WTC11 (cell line): ENCODE data around the gene MED13. TPM values are rescaled to one million over a fixed set of nuclear protein-coding genes. Genes with fewer than 3 reads are reported as not detected.

Experiments
- ATAC-seq: fragments of 200-7000 bp; cut with Tn5 transposase; 2 replicates; pipeline ENCODE4 v1.10.0; 2021; ENCODE audit warnings: mild to moderate bottlenecking, moderate library complexity
- CTCF ChIA-PET: fragments of 300-600 bp; sonication (Branson Sonifier 250); formaldehyde crosslinking; loops from one replicate; lab custom pipeline; 2021; ENCODE audit warnings: antibody characterized with exemption; lab: Charles Lee
- POLR2A ChIA-PET: fragments of 350-600 bp; sonication (Branson Sonifier 250); formaldehyde crosslinking; loops from one replicate; lab custom pipeline; 2021; ENCODE audit warnings: antibody characterized with exemption; lab: Charles Lee
- DNase-seq: peaks from one replicate; pipeline ENCODE4 v3.0.0; 2021; ENCODE audit warnings: low spot score
- H3K27ac Mint-ChIP-seq: 2 replicates; pipeline ENCODE4 v1.8.0; 2021; ENCODE audit warnings: mixed read lengths
- H3K27me3 Mint-ChIP-seq: 2 replicates; pipeline ENCODE4 v1.8.0; 2021; ENCODE audit warnings: low read depth, mild to moderate bottlenecking, moderate library complexity, mixed read lengths
- H3K36me3 Mint-ChIP-seq: 2 replicates; pipeline ENCODE4 v1.8.0; 2021; ENCODE audit warnings: mixed read lengths
- H3K4me1 Mint-ChIP-seq: 2 replicates; pipeline ENCODE4 v1.8.0; 2022; ENCODE audit warnings: mixed read lengths
- H3K4me3 Mint-ChIP-seq: 2 replicates; pipeline ENCODE4 v1.8.0; 2021; ENCODE audit warnings: mild to moderate bottlenecking, moderate library complexity, mixed read lengths
- H3K9me3 Mint-ChIP-seq: 2 replicates; pipeline ENCODE4 v1.8.0; 2021; ENCODE audit warnings: mixed read lengths
- CBFB ChIP-seq: sonication (generic); formaldehyde crosslinking; IDR thresholded peaks from 2 replicates; pipeline ENCODE4 v1.8.1; 2022; ENCODE audit warnings: mild to moderate bottlenecking, low read depth, missing genetic modification reagents
- E2F4 ChIP-seq: sonication (generic); formaldehyde crosslinking; IDR thresholded peaks from 2 replicates; pipeline ENCODE4 v1.8.1; 2022; ENCODE audit warnings: low read depth, mild to moderate bottlenecking, moderate library complexity, missing genetic modification reagents, borderline replicate concordance
- EMX1 ChIP-seq: fragments of 250-450 bp; sonication (Bioruptor Pico); IDR thresholded peaks from 2 replicates; pipeline ENCODE4 v1.8.0; 2021; ENCODE audit warnings: mild to moderate bottlenecking
- FOXP1 ChIP-seq: sonication (generic); formaldehyde crosslinking; IDR thresholded peaks from 2 replicates; pipeline ENCODE4 v1.8.0; 2022; ENCODE audit warnings: missing genetic modification reagents, mild to moderate bottlenecking, moderate library complexity, borderline replicate concordance
- GABPB1 ChIP-seq: sonication (generic); formaldehyde crosslinking; IDR thresholded peaks from 2 replicates; pipeline ENCODE4 v1.8.1; 2023; ENCODE audit warnings: mild to moderate bottlenecking, missing genetic modification reagents
- NFE2L1 ChIP-seq: sonication (generic); formaldehyde crosslinking; IDR thresholded peaks from 2 replicates; pipeline ENCODE4 v1.8.1; 2023; ENCODE audit warnings: missing genetic modification reagents
- NFYB ChIP-seq: sonication (generic); formaldehyde crosslinking; conservative IDR thresholded peaks from 2 replicates; pipeline ENCODE4 v1.8.0; 2022; ENCODE audit warnings: low read depth, missing genetic modification reagents
- NR1H2 ChIP-seq: sonication (generic); formaldehyde crosslinking; IDR thresholded peaks from 2 replicates; pipeline ENCODE4 v1.9.0; 2021; ENCODE audit warnings: mild to moderate bottlenecking, moderate library complexity, missing genetic modification reagents
- NR2C2 ChIP-seq: sonication (generic); formaldehyde crosslinking; IDR thresholded peaks from 2 replicates; pipeline ENCODE4 v1.8.0; 2022; ENCODE audit warnings: mild to moderate bottlenecking, missing genetic modification reagents
- RORB ChIP-seq: fragments of 250-450 bp; sonication (Bioruptor Pico); IDR thresholded peaks from 2 replicates; pipeline ENCODE4 v1.9.0; 2021; ENCODE audit warnings: mild to moderate bottlenecking
- SOX15 ChIP-seq: fragments of 250-450 bp; sonication (Bioruptor Pico); IDR thresholded peaks from 2 replicates; pipeline ENCODE4 v1.9.0; 2021; ENCODE audit warnings: mild to moderate bottlenecking
- TCF7 ChIP-seq: sonication (generic); formaldehyde crosslinking; IDR thresholded peaks from 2 replicates; pipeline ENCODE4 v1.8.0; 2022; ENCODE audit warnings: mild to moderate bottlenecking, low read depth, missing genetic modification reagents, moderate library complexity
- TEAD1 ChIP-seq: sonication (generic); formaldehyde crosslinking; IDR thresholded peaks from 2 replicates; pipeline ENCODE4 v1.8.0; 2022; ENCODE audit warnings: mild to moderate bottlenecking, missing genetic modification reagents
- USF2 ChIP-seq: sonication (generic); formaldehyde crosslinking; IDR thresholded peaks from 2 replicates; pipeline ENCODE4 v1.8.1; 2023; ENCODE audit warnings: mild to moderate bottlenecking, missing genetic modification reagents, moderate library complexity
- ZNF281 ChIP-seq: sonication (generic); formaldehyde crosslinking; IDR thresholded peaks from 2 replicates; pipeline ENCODE4 v1.8.0; 2023; ENCODE audit warnings: mild to moderate bottlenecking, missing genetic modification reagents
- total RNA-seq: library from RNA; stranded (reverse); gene quantifications from 3 replicates; pipeline ENCODE4 v1.2.3, GENCODE V29; 2021
- TF ChIP-seq, protein P1 (sequence below): fragments of 250-450 bp; sonication (Bioruptor Pico); IDR thresholded peaks from 2 replicates; pipeline ENCODE4 v1.9.0; 2021; ENCODE audit warnings: mild to moderate bottlenecking
- TF ChIP-seq, protein P2 (sequence below): sonication (generic); formaldehyde crosslinking; IDR thresholded peaks from 2 replicates; pipeline ENCODE4 v1.8.0; 2022; ENCODE audit warnings: mild to moderate bottlenecking, missing genetic modification reagents
- TF ChIP-seq, protein P3 (sequence below): sonication (generic); formaldehyde crosslinking; IDR thresholded peaks from 2 replicates; pipeline ENCODE4 v1.8.1; 2023; ENCODE audit warnings: mild to moderate bottlenecking, missing genetic modification reagents
- TF ChIP-seq, protein P4 (sequence below): sonication (generic); formaldehyde crosslinking; IDR thresholded peaks from 2 replicates; pipeline ENCODE4 v1.8.0; 2022; ENCODE audit warnings: mild to moderate bottlenecking, missing genetic modification reagents
- TF ChIP-seq, protein P5 (sequence below): sonication (generic); formaldehyde crosslinking; IDR thresholded peaks from 2 replicates; pipeline ENCODE4 v1.8.0; 2022; ENCODE audit warnings: mild to moderate bottlenecking, missing genetic modification reagents
- TF ChIP-seq, protein P6 (sequence below): fragments of 250-450 bp; sonication (Bioruptor Pico); IDR thresholded peaks from 2 replicates; pipeline ENCODE4 v1.9.0; 2021; ENCODE audit warnings: mild to moderate bottlenecking

Gene MED13
- total RNA-seq, 1 experiment from 2014 or later = 39.7 TPM

- Mint-ChIP-seq H3K36me3 (peaks cover 49% of the 10 kb centered on the region), H3K9me3 (no peaks in the 10 kb centered on the region), H3K4me3 (no peak overlapping the region), H3K27me3 (no peaks in the 10 kb centered on the region), H3K4me1 (peaks cover 8% of the 10 kb centered on the region), H3K27ac (no peak overlapping the region)
- CTCF ChIA-PET = interaction anchor here (1.0 to 3.0 kb wide), 2 partner anchors 13 to 57 kb away, joined by 4 to 20 read pairs; no protein-coding TSS in a partner anchor
- no peak for ATAC-seq
- POLR2A ChIA-PET = no interaction called here
- no peak for DNase-seq
- TF ChIP-seq NR1H2 = no peak
- no peak for TF ChIP-seq SOX15
- no peak for TF ChIP-seq NFYB (CRISPR knock-in tag)
- no peak for TF ChIP-seq USF2 (CRISPR knock-in tag)
- TF ChIP-seq RORB = no peak
Observed at GRCh38 chr17:62052765-62053338, 12.2 kb downstream of the MED13 start.

- no peaks in the 10 kb centered on the region for H3K27me3 Mint-ChIP-seq
- no peak for ATAC-seq
- H3K4me1 Mint-ChIP-seq = no peaks in the 10 kb centered on the region
- DNase-seq = no peak
- ChIA-PET POLR2A (no interaction called here), CTCF (interaction anchor here (0.8 to 2.6 kb wide), 2 partner anchors 15 to 58 kb away, joined by 3 to 9 read pairs; no protein-coding TSS in a partner anchor)
- peaks cover 46% of the 10 kb centered on the region for H3K36me3 Mint-ChIP-seq
- no peaks in the 10 kb centered on the region for H3K9me3 Mint-ChIP-seq
- H3K27ac Mint-ChIP-seq = 0 out of 2 replicates have a peak overlapping the region, but pooled peaks have one; percentile 35
- H3K4me3 Mint-ChIP-seq = no peak overlapping the region
- TF ChIP-seq E2F4 (CRISPR knock-in tag) = no peak
- no peak for TF ChIP-seq NFE2L1 (CRISPR knock-in tag)
- TF ChIP-seq EMX1 (CRISPR knock-in tag) = no peak
- TF ChIP-seq, protein P1, sequence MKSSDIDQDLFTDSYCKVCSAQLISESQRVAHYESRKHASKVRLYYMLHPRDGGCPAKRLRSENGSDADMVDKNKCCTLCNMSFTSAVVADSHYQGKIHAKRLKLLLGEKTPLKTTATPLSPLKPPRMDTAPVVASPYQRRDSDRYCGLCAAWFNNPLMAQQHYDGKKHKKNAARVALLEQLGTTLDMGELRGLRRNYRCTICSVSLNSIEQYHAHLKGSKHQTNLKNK (CRISPR knock-in tag) = no peak
- no peak for TF ChIP-seq NR2C2 (CRISPR knock-in tag)
- TF ChIP-seq, protein P2, sequence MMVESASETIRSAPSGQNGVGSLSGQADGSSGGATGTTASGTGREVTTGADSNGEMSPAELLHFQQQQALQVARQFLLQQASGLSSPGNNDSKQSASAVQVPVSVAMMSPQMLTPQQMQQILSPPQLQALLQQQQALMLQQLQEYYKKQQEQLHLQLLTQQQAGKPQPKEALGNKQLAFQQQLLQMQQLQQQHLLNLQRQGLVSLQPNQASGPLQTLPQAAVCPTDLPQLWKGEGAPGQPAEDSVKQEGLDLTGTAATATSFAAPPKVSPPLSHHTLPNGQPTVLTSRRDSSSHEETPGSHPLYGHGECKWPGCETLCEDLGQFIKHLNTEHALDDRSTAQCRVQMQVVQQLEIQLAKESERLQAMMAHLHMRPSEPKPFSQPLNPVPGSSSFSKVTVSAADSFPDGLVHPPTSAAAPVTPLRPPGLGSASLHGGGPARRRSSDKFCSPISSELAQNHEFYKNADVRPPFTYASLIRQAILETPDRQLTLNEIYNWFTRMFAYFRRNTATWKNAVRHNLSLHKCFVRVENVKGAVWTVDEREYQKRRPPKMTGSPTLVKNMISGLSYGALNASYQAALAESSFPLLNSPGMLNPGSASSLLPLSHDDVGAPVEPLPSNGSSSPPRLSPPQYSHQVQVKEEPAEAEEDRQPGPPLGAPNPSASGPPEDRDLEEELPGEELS (CRISPR knock-in tag) = no peak
- no peak for TF ChIP-seq FOXP1 (CRISPR knock-in tag)
- no peak for TF ChIP-seq GABPB1
- TF ChIP-seq, protein P3, sequence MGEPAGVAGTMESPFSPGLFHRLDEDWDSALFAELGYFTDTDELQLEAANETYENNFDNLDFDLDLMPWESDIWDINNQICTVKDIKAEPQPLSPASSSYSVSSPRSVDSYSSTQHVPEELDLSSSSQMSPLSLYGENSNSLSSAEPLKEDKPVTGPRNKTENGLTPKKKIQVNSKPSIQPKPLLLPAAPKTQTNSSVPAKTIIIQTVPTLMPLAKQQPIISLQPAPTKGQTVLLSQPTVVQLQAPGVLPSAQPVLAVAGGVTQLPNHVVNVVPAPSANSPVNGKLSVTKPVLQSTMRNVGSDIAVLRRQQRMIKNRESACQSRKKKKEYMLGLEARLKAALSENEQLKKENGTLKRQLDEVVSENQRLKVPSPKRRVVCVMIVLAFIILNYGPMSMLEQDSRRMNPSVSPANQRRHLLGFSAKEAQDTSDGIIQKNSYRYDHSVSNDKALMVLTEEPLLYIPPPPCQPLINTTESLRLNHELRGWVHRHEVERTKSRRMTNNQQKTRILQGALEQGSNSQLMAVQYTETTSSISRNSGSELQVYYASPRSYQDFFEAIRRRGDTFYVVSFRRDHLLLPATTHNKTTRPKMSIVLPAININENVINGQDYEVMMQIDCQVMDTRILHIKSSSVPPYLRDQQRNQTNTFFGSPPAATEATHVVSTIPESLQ (CRISPR knock-in tag) = no peak
- TF ChIP-seq ZNF281 = no peak
- TF ChIP-seq, protein P4, sequence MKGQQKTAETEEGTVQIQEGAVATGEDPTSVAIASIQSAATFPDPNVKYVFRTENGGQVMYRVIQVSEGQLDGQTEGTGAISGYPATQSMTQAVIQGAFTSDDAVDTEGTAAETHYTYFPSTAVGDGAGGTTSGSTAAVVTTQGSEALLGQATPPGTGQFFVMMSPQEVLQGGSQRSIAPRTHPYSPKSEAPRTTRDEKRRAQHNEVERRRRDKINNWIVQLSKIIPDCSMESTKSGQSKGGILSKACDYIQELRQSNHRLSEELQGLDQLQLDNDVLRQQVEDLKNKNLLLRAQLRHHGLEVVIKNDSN (CRISPR knock-in tag) = no peak
- TF ChIP-seq, protein P5, sequence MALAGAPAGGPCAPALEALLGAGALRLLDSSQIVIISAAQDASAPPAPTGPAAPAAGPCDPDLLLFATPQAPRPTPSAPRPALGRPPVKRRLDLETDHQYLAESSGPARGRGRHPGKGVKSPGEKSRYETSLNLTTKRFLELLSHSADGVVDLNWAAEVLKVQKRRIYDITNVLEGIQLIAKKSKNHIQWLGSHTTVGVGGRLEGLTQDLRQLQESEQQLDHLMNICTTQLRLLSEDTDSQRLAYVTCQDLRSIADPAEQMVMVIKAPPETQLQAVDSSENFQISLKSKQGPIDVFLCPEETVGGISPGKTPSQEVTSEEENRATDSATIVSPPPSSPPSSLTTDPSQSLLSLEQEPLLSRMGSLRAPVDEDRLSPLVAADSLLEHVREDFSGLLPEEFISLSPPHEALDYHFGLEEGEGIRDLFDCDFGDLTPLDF (CRISPR knock-in tag) = no peak
- TF ChIP-seq, protein P6, sequence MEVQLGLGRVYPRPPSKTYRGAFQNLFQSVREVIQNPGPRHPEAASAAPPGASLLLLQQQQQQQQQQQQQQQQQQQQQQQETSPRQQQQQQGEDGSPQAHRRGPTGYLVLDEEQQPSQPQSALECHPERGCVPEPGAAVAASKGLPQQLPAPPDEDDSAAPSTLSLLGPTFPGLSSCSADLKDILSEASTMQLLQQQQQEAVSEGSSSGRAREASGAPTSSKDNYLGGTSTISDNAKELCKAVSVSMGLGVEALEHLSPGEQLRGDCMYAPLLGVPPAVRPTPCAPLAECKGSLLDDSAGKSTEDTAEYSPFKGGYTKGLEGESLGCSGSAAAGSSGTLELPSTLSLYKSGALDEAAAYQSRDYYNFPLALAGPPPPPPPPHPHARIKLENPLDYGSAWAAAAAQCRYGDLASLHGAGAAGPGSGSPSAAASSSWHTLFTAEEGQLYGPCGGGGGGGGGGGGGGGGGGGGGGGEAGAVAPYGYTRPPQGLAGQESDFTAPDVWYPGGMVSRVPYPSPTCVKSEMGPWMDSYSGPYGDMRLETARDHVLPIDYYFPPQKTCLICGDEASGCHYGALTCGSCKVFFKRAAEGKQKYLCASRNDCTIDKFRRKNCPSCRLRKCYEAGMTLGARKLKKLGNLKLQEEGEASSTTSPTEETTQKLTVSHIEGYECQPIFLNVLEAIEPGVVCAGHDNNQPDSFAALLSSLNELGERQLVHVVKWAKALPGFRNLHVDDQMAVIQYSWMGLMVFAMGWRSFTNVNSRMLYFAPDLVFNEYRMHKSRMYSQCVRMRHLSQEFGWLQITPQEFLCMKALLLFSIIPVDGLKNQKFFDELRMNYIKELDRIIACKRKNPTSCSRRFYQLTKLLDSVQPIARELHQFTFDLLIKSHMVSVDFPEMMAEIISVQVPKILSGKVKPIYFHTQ = no peak
- no peak for TF ChIP-seq TEAD1 (CRISPR knock-in tag)
- no peak for TF ChIP-seq CBFB (CRISPR knock-in tag)
- TF ChIP-seq TCF7 = no peak
Observed at GRCh38 chr17:62051053-62051452, 14.0 kb downstream of the MED13 start.
